Ishikawa (cell line): ENCODE results near the gene PRSS27.

Experiments
- CEBPB ChIP-seq: IDR thresholded peaks from 2 replicates; pipeline ENCODE4 v1.6.1; 2012
- CREB1 ChIP-seq: IDR thresholded peaks from 2 replicates; pipeline ENCODE4 v1.6.1; 2012; ENCODE audit warnings: low read depth
- EGR1 ChIP-seq: IDR thresholded peaks from 2 replicates; pipeline ENCODE4 v1.6.1; 2012
- EP300 ChIP-seq: IDR thresholded peaks from 2 replicates; pipeline ENCODE4 v1.6.1; 2012; ENCODE audit warnings: borderline replicate concordance
- FOXM1 ChIP-seq: IDR thresholded peaks from 2 replicates; pipeline ENCODE4 v1.6.1; 2012; ENCODE audit warnings: low read depth, borderline replicate concordance
- MAX ChIP-seq: IDR thresholded peaks from 2 replicates; pipeline ENCODE4 v1.6.1; 2012
- NFIC ChIP-seq: IDR thresholded peaks from 2 replicates; pipeline ENCODE4 v1.6.1; 2012
- RAD21 ChIP-seq: IDR thresholded peaks from 2 replicates; pipeline ENCODE4 v1.6.1; 2012; ENCODE audit warnings: low read depth
- REST ChIP-seq: IDR thresholded peaks from 2 replicates; pipeline ENCODE4 v1.6.1; 2012; ENCODE audit warnings: low read depth, mild to moderate bottlenecking
- TAF1 ChIP-seq: IDR thresholded peaks from 2 replicates; pipeline ENCODE4 v1.6.1; 2012; ENCODE audit warnings: low read depth, mild to moderate bottlenecking
- TCF12 ChIP-seq: IDR thresholded peaks from 2 replicates; pipeline ENCODE4 v1.6.1; 2012; ENCODE audit warnings: low read depth
- TEAD4 ChIP-seq: IDR thresholded peaks from 2 replicates; pipeline ENCODE4 v1.6.1; 2012
- USF1 ChIP-seq: IDR thresholded peaks from 2 replicates; pipeline ENCODE4 v1.6.1; 2012
- YY1 ChIP-seq: IDR thresholded peaks from 2 replicates; pipeline ENCODE4 v1.6.1; 2012; ENCODE audit warnings: low read depth
- ZBTB7A ChIP-seq: IDR thresholded peaks from 2 replicates; pipeline ENCODE4 v1.6.1; 2012; ENCODE audit warnings: low read depth

PRSS27 gene

GRCh38 chr16:2737238-2737605, 17.2 kb upstream of the PRSS27 start:
- TF ChIP-seq YY1 (no peak), CREB1 (no peak), CEBPB (no peak), REST (no peak), USF1 (no peak), FOXM1 (no peak), TEAD4 (no peak), TCF12 (no peak), EP300 (no peak), EGR1 (no peak), ZBTB7A (no peak), NFIC (no peak)

GRCh38 chr16:2736476-2737237, 16.6 kb upstream of the PRSS27 start:
- TF ChIP-seq TEAD4 (no peak), MAX (no peak), TAF1 (no peak), USF1 (no peak), FOXM1 (no peak), CREB1 (no peak), EGR1 (no peak), ZBTB7A (no peak), NFIC (no peak), RAD21 (no peak), REST (no peak), TCF12 (no peak), CEBPB (no peak), YY1 (no peak), EP300 (no peak)

GRCh38 chr16:2734844-2735515, 15.0 kb upstream of the PRSS27 start:
- TF ChIP-seq REST (no peak), EGR1 (no peak), TAF1 (no peak), TCF12 (no peak), MAX (no peak), EP300 (no peak), FOXM1 (no peak), ZBTB7A (no peak), RAD21 (no peak), YY1 (no peak), CEBPB (no peak), CREB1 (no peak)

GRCh38 chr16:2728034-2728433, 8.0 kb upstream of the PRSS27 start:
- TF ChIP-seq CREB1 (no peak), TCF12 (no peak), TEAD4 (no peak), TAF1 (no peak), CEBPB (no peak), ZBTB7A (no peak), RAD21 (no peak), EGR1 (no peak), MAX (no peak), FOXM1 (no peak), NFIC (no peak), EP300 (no peak), USF1 (no peak)
